NCI-H128 (cell line): Measurements from ENCODE around the gene ITPR2.
"Not testable (repeated sequence)": the region's sequence is repeated elsewhere in the genome, so short reads cannot be mapped to it uniquely, and the experiment has no call there.

Experiments
- DNase-seq: peaks from one replicate; lab custom pipeline; 2025; ENCODE audit not compliant: unreplicated experiment; lab: John Stamatoyannopoulos, UW

Gene ITPR2

DNA sequence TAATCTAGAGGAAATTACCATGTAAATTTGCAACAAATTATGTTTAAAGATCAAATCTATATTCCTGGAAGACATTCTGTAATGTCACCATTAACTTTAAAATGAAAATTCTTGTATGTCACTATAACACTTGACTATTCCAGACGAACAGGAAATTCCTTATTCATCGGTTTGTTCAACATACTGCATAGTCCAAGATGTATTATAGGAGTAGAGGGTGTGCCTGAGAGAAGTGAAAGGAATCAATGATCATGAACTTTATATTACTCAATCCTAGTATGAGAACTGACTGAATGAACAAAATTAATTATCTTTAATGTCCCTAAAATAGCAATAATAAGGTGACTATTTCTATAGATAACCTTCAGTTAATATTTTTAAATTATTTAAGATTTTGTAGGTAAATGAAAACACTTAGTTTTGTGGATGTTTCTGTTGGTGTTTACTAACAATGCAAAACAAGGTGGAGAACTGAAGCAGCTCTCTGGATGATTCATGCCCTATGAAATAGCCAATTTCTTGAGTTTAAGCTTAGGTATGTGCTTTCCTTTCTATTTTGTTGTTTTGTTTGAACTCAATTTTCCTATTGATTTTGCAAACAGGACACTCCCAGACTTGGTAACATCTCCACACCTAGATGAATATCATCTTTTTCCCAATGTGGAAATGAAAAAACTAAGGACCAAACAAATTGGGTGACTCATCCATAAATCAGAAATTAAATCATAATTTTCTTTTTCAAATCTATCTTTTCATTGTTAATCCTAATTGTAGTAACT, 18.2 kb upstream of the ITPR2 start:
- no peak for DNase-seq

GRCh38 chr12:26848156-26848825, 15.3 kb upstream of the ITPR2 start:
- DNase-seq, result no peak

GRCh38 chr12:26847431-26847830, 14.4 kb upstream of the ITPR2 start:
- DNase-seq, result no peak

GRCh38 chr12:26846416-26846815, 13.4 kb upstream of the ITPR2 start:
- no peak for DNase-seq

DNA sequence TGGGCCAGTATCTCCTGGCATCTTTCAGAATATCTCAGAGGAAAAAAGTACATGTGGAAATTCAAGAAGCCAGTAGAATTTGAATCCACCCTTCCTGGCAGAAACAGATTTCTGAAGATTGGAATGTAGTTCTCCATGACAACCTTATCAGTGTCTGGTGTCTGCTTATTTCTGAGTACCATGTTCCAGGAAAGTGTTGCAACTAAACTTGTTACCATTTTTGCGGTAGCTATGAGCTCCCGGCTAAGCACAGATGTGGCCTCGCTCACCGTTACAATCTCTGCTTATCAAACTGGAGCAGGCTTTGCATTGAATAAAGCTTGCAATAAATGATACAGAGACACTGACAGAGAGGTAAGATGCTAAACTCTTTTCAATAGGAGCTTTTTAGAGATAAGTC, 13.0 kb upstream of the ITPR2 start:
- no peak for DNase-seq

DNA sequence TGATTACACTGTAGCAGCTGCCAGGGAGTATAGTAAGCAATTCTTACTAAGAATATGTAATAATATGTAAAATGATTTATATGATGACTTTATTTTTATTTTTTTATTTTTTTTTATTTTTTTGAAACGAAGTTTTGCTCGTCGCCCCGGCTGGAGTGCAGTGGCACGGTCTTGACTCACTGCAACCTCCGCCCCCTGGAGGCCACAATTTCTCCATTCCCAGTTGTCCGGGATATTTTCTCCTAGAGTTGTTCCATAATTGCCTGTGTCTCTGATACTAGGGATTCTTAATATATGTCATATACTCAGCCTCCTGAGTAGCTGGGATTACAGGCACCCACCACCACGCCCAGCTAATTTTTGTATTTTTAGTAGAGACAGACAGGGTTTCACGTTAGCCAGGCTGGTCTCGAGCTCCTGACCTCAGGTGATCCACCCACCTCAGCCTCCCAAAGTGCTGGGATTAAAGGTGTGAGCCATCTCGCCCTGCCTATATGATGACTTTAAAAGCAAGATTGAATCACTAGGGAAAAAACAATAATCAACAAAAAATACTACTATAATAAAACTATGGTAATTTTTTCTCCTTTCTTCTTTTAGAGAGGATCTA, 12.2 kb upstream of the ITPR2 start:
- DNase-seq, result no peak

DNA sequence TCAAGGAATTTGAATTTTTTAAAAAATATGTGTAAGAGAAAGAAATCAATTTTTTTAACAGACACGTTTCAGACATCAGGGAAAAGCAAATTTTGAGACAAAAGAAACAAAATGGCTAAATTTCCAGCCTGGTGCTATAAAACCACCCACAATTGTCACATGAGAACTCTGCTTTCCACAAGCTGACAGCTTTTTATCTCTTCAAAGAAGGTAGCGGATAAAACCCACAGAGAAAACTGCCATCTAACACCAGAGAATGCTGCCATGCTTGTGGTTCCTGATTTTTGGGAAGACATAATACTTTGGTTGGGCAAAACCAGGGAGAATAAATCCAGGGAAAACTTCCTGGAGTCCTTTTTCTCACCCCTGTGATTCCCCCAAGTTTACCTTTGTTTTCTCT, 10.3 kb upstream of the ITPR2 start:
- no peak for DNase-seq

GRCh38 chr12:26841085-26841484, 8.1 kb upstream of the ITPR2 start:
- no peak for DNase-seq

DNA sequence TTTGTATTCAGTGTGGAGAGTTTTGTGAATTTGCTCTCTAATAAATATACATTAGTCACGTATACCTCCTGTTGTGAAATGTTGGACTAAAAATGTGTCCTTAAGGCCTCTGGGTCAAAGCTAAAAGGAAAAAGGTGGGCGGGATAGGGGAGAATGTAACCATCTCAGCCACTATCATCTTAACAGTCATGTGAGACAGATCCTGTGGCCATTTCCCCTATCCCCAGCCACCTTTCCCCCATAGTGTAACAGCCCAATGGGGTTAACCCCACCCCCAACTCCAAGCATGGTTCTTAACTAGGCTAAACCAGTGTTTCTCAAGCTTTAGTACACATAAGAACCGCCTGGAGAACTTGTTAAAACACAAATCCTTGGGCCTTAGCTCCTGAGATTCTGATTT, 6.5 kb upstream of the ITPR2 start:
- no peak for DNase-seq

DNA sequence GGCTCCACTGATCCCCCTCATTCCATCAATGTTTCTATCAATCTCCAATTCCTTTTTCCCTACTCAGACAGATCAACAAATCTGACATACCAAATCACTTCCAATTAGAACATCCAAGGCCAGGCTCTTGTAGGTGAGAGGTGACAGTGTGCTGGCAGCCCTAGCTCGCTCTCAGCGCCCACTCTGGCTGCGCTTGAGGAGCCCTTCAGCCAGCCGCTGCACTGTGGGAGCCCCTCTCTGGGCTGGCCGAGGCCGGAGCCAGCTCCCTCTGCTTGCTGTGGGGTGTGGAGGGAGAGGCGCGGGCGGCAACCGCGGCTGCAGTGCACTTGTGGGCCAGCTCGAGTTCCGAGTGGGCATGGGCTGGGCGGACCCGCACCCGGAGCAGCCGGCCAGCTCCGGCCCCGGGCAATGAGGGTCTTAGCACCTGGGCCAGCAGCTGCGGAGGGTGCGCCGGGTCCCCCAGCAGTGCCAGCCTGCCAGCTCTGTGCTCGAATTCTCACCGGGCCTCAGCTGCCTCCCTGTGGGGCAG, 6.0 kb upstream of the ITPR2 start:
- DNase-seq, result no peak

- no peak for DNase-seq
Measured at GRCh38 chr12:26836201-26836600, 3.2 kb upstream of the ITPR2 start.

DNA sequence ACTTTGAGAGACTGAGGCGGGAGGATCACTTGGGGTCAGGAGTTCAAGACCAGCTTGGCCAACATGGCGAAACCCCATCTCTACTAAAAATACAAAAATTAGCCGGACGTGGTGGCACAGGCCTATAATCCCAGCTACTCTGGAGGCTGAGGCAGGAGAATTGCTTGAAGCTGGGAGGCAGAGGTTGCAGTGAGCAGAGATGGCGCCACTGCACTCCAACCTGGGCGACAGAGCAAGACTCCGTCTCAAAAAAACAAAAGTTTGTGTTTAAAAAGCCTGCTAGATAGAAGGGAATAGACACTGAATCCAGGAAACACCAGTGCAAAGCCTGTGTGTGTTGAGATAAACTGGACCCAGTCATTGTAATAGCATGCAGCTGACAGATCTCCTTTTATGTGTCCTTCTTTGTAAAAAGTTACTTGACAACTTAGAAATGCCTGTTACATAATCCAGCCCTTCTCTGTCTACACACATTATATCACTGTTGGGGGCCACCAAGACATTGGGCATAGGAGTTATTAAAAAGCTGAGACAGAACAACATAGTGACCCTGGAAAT, 1.6 kb upstream of the ITPR2 start:
- DNase-seq, result not testable (repeated sequence)

GRCh38 chr12:26833743-26834490, 923 bp upstream of the ITPR2 start:
- DNase-seq, result no peak

- DNase-seq, result no peak
Measured at GRCh38 chr12:26831951-26832821, 808 bp downstream of the ITPR2 start.

DNA sequence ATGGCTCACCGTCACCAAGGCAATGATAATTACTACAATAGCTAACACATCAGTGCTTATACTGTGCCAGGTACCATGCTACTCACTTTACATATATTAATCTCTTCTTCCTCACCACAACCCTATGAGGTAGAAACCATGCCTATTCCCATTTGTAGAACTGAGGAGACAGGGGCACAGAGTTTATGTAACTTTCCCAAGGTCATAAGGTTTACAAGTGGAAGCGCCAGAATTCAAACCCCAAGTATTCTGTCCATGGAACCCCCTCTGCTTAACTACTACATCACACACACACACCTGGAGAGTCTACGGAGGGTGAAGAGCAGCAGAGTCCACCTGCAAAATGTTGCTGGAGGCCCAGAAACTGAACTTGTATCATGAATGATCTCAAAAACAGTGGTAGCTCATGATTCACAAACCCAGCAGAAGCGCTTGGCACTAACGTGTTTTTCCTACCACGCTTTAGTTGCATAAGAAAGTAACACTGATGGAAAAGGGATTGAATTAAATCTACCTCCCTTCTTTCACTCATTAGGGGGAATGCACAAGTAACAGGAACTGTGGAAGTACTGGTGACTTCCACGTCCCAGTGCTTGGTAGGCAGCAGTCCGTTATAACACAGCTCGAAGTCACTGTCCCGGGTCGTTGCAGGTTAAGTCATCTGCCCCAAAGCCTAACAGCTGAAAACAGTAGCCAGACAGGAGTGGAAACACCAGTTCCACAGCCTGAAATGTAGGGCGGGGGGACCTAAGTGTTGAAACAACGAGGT, 2.0 kb downstream of the ITPR2 start:
- DNase-seq, result no peak

DNA sequence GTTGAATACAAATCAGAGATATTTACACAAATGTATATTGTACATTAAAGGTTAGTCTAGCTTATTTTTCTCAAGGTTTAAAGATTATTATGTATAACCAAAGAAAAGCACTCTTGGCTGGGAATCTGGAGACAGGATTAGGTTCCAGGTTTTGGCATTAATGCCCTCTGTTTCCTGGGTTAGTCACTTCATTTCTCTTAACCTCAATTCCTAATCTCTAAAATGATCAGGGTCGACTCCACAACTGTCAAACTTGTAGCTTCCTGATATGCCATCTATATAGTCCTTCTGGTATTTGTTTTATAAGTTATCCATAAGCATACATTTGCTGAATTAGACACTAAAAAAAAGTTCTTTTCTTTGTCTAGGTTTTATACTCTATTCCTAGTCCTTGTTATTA, 2.6 kb downstream of the ITPR2 start:
- DNase-seq, result no peak

DNA sequence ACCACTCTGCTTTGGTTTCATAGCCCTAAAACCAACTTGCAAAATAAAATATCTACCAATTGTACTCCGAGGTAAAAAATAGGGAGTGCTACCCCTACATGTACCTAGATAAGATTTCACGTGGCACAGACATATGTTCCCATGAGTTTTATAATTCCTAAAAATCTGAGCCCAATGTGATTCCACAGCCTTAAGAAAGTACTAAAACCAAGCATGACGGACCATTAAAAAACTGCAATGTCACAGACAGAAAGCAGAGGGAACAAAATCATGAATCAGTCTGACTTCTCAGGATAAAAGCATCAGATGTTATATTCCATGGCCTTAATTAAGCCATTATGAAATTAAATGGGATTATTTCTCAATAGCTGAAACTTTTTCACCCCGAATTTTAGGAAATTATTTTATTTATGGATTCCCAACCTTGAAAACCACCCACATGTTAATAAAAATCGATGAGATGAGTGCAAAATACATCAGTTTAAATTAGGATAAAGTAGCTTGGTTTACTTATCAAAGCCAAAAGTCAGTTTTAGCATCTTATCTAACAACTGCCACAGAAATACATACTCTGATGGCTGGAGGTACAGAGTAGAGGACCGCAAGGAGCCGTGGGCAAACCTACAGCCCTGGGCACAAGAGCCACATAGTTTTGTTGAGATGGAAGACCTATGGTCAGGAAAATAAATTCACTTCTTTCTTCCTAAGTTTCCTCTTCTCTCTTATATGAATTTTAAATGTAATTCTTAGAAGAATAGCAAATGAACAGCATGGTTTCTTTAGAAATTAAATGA, 4.5 kb downstream of the ITPR2 start:
- DNase-seq, result no peak

GRCh38 chr12:26826437-26826836, 6.6 kb downstream of the ITPR2 start:
- DNase-seq, result no peak
